HG03432 (cell line): ENCODE results near the gene TSPAN10.

Source experiments
- ATAC-seq: cut with Tn5 transposase; IDR thresholded peaks from one replicate; pipeline ENCODE4 v1.9.1; 2021; ENCODE audit warnings: mild to moderate bottlenecking, moderate library complexity; ENCODE audit not compliant: unreplicated experiment

The TSPAN10 gene

GRCh38 chr17:81685108-81685507 is 48.1 kb downstream of the TSPAN10 start:
- ATAC-seq: no peak

- ATAC-seq: no peak
These were observed 49.6 kb downstream of the TSPAN10 start for GRCh38 chr17:81686614-81687013.

- no peak for ATAC-seq
These were observed 51.0 kb downstream of the TSPAN10 start for GRCh38 chr17:81687770-81688541.

GRCh38 chr17:81688616-81689015 is 51.6 kb downstream of the TSPAN10 start:
- no peak for ATAC-seq

GRCh38 chr17:81690066-81690465 is 53.1 kb downstream of the TSPAN10 start:
- ATAC-seq: no peak

- no peak for ATAC-seq
These were observed 53.6 kb downstream of the TSPAN10 start for GRCh38 chr17:81690549-81690948.

- no peak for ATAC-seq
These were observed 54.2 kb downstream of the TSPAN10 start for GRCh38 chr17:81691196-81691595.

GRCh38 chr17:81691608-81692007 is 54.6 kb downstream of the TSPAN10 start:
- no peak for ATAC-seq

GRCh38 chr17:81693509-81694210 is 56.7 kb downstream of the TSPAN10 start:
- no peak for ATAC-seq

GRCh38 chr17:81694810-81695209 is 57.8 kb downstream of the TSPAN10 start:
- no peak for ATAC-seq

- ATAC-seq: no peak
These were observed 58.2 kb downstream of the TSPAN10 start for GRCh38 chr17:81695211-81695610.

- no peak for ATAC-seq
These were observed 58.8 kb downstream of the TSPAN10 start for GRCh38 chr17:81695801-81696200.

- no peak for ATAC-seq
These were observed 59.4 kb downstream of the TSPAN10 start for GRCh38 chr17:81696218-81696941.

GRCh38 chr17:81697261-81698044 is 60.5 kb downstream of the TSPAN10 start:
- ATAC-seq: no peak
